SK-N-MC (cell line): Measurements from ENCODE around the gene SYT2.

Experiments used
- EZH2 ChIP-seq: fragments of 200-600 bp; sonication (generic); IDR thresholded peaks from one replicate; pipeline ENCODE4 v1.6.1; 2017; ENCODE audit warnings: antibody characterized with exemption
- POLR2AphosphoS5 ChIP-seq: IDR thresholded peaks from 2 replicates; pipeline ENCODE4 v1.6.1; 2012; ENCODE audit warnings: mild to moderate bottlenecking, low read depth, low read length, borderline replicate concordance

DNA sequence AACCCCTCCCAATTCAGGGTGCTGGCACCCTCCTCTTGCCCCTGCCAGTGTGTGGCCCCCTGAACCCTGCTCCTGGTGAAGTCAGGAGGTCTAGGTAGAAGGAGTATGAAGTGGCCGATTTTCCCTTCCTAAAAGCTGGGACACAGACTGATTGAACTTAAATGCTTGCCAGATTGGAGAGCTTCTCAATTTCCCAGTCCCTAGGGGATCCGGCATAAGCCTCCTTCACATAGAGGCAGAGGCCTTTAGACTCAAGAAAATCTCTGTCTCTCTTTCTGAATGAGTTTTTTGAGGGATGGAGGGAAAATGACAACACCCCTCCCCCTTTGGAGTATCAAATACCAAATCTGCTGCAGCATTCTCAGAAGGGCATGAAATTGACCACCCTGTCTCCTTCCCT, 51.5 kb downstream of the SYT2 start:
- no peak for TF ChIP-seq EZH2
- TF ChIP-seq POLR2AphosphoS5, result no peak
